Astrocyte (in vitro differentiated cells and primary cell): Measurements from ENCODE around the gene CDK14. TPM values are rescaled to one million over a fixed set of nuclear protein-coding genes. Genes with fewer than 3 reads are reported as not detected.
A peak's percentile ranks its signal among the peaks of the same experiment; 100 is the strongest.

Experiments
- DNase-seq: peaks from one replicate; pipeline ENCODE4 v3.0.0-alpha.2; 2010; ENCODE audit warnings: low read depth
- FAIRE-seq: peaks from 2 replicates; lab custom pipeline; 2011; peaks lifted over from hg19 to GRCh38; lab: Jason Lieb, UNC
- H2AFZ ChIP-seq: 2 replicates; pipeline ENCODE4 v1.6.0; 2012; ENCODE audit warnings: low read depth, low read length, inconsistent platforms
- H3K27ac ChIP-seq: 2 replicates; pipeline ENCODE4 v1.5.1; 2011; ENCODE audit warnings: low read depth, low read length, inconsistent platforms
- H3K27me3 ChIP-seq: 2 replicates; pipeline ENCODE4 v1.6.0; 2011; ENCODE audit warnings: low read length, inconsistent platforms; ENCODE audit not compliant: insufficient read depth
- H3K36me3 ChIP-seq: 2 replicates; pipeline ENCODE4 v1.5.1; 2011; ENCODE audit warnings: low read length, inconsistent platforms; ENCODE audit not compliant: insufficient read depth
- H3K4me1 ChIP-seq: 2 replicates; pipeline ENCODE4 v1.5.1; 2011; ENCODE audit warnings: low read length, inconsistent platforms; ENCODE audit not compliant: insufficient read depth
- H3K4me2 ChIP-seq: 2 replicates; pipeline ENCODE4 v1.6.0; 2012; ENCODE audit warnings: low read length, inconsistent platforms
- H3K4me3 ChIP-seq: 2 replicates; pipeline ENCODE4 v1.5.1; 2011; ENCODE audit warnings: low read depth, mild to moderate bottlenecking, low read length, inconsistent platforms; ENCODE audit not compliant: insufficient read depth
- H3K79me2 ChIP-seq: 2 replicates; pipeline ENCODE4 v1.6.0; 2012; ENCODE audit warnings: mild to moderate bottlenecking, low read length, inconsistent platforms; ENCODE audit not compliant: insufficient read depth
- H3K9ac ChIP-seq: 2 replicates; pipeline ENCODE4 v1.6.0; 2012; ENCODE audit warnings: mild to moderate bottlenecking, low read length, inconsistent platforms
- H3K9me3 ChIP-seq: 2 replicates; pipeline ENCODE4 v1.5.1; 2012; ENCODE audit warnings: low read depth, mild to moderate bottlenecking, low read length, inconsistent platforms; ENCODE audit not compliant: insufficient read depth
- H4K20me1 ChIP-seq: 2 replicates; pipeline ENCODE4 v1.6.0; 2012; ENCODE audit warnings: low read length, inconsistent platforms; ENCODE audit not compliant: insufficient read depth
- H3K27ac Mint-ChIP-seq: one replicate; pipeline ENCODE4 v1.8.0; 2021; ENCODE audit warnings: mild to moderate bottlenecking, mixed read lengths; ENCODE audit not compliant: unreplicated experiment
- H3K27me3 Mint-ChIP-seq: one replicate; pipeline ENCODE4 v1.8.0; 2021; ENCODE audit warnings: low read depth, mixed read lengths; ENCODE audit not compliant: unreplicated experiment
- H3K36me3 Mint-ChIP-seq: one replicate; pipeline ENCODE4 v1.8.0; 2021; ENCODE audit warnings: low read depth, mixed read lengths; ENCODE audit not compliant: unreplicated experiment
- H3K4me1 Mint-ChIP-seq: one replicate; pipeline ENCODE4 v1.8.0; 2021; ENCODE audit warnings: low read depth, mixed read lengths; ENCODE audit not compliant: unreplicated experiment
- H3K4me3 Mint-ChIP-seq: one replicate; pipeline ENCODE4 v1.8.0; 2021; ENCODE audit warnings: mild to moderate bottlenecking, moderate library complexity, mixed read lengths; ENCODE audit not compliant: unreplicated experiment
- H3K9me3 Mint-ChIP-seq: one replicate; pipeline ENCODE4 v1.8.0; 2021; ENCODE audit warnings: mild to moderate bottlenecking, mixed read lengths; ENCODE audit not compliant: unreplicated experiment
- CTCF ChIP-seq: IDR thresholded peaks from 2 replicates; pipeline ENCODE4 v1.5.1; 2011; ENCODE audit warnings: low read depth, mild to moderate bottlenecking, inconsistent platforms, low read length, moderate library complexity; ENCODE audit not compliant: insufficient read depth
- EZH2 ChIP-seq: IDR thresholded peaks from 2 replicates; pipeline ENCODE4 v1.6.1; 2012; ENCODE audit warnings: mild to moderate bottlenecking, low read length, inconsistent platforms; ENCODE audit not compliant: insufficient read depth
- total RNA-seq: library from RNA; stranded (reverse); gene quantifications from 2 replicates; pipeline ENCODE4 v1.2.1, GENCODE V29; 2021

Gene CDK14
- total RNA-seq, 1 donor from 2014 or later: 30.2 TPM

GRCh38 chr7:90777465-90777864 is 181.3 kb downstream of the CDK14 start:
- no peak overlapping the region for H3K4me3 ChIP-seq
- no peaks in the 10 kb centered on the region for H3K27me3 ChIP-seq
- Mint-ChIP-seq H3K9me3 (no peaks in the 10 kb centered on the region), H3K36me3 (peaks cover under 1% of the 10 kb centered on the region), H3K4me3 (no peak overlapping the region), H3K27ac (no peak overlapping the region), H3K27me3 (no peaks in the 10 kb centered on the region), H3K4me1 (no peaks in the 10 kb centered on the region)
- H3K4me2 ChIP-seq: no peak overlapping the region
- no peaks in the 10 kb centered on the region for H3K36me3 ChIP-seq
- no peak overlapping the region for H3K9ac ChIP-seq
- H4K20me1 ChIP-seq: peaks cover 11% of the 10 kb centered on the region
- no peak overlapping the region for H3K27ac ChIP-seq
- no peaks in the 10 kb centered on the region for H3K4me1 ChIP-seq
- FAIRE-seq: no peak
- TF ChIP-seq CTCF (no peak), EZH2 (no peak)
- H3K79me2 ChIP-seq: peaks cover 3% of the 10 kb centered on the region
- H2AFZ ChIP-seq: no peak overlapping the region
- no peak for DNase-seq
- no peaks in the 10 kb centered on the region for H3K9me3 ChIP-seq

GRCh38 chr7:90777886-90778285 is 181.8 kb downstream of the CDK14 start:
- no peaks in the 10 kb centered on the region for H3K9me3 ChIP-seq
- Mint-ChIP-seq H3K4me3 (no peak overlapping the region), H3K36me3 (no peaks in the 10 kb centered on the region), H3K4me1 (no peaks in the 10 kb centered on the region), H3K9me3 (no peaks in the 10 kb centered on the region), H3K27ac (no peak overlapping the region), H3K27me3 (no peaks in the 10 kb centered on the region)
- H3K4me2 ChIP-seq: no peak overlapping the region
- H3K4me3 ChIP-seq: no peak overlapping the region
- no peak for TF ChIP-seq CTCF
- no peak for TF ChIP-seq EZH2
- H3K79me2 ChIP-seq: peaks cover 3% of the 10 kb centered on the region
- FAIRE-seq (no peak), DNase-seq (no peak)
- H3K27ac ChIP-seq: no peak overlapping the region
- no peaks in the 10 kb centered on the region for H3K27me3 ChIP-seq
- H2AFZ ChIP-seq: no peak overlapping the region
- H3K9ac ChIP-seq: no peak overlapping the region
- H4K20me1 ChIP-seq: peaks cover 11% of the 10 kb centered on the region
- H3K4me1 ChIP-seq: no peaks in the 10 kb centered on the region
- no peaks in the 10 kb centered on the region for H3K36me3 ChIP-seq

- H3K36me3 Mint-ChIP-seq: peaks cover 7% of the 10 kb centered on the region
- no peaks in the 10 kb centered on the region for H4K20me1 ChIP-seq
- H3K79me2 ChIP-seq: peaks cover 2% of the 10 kb centered on the region
- no peak overlapping the region for H2AFZ ChIP-seq
- no peak overlapping the region for H3K27ac Mint-ChIP-seq
- TF ChIP-seq CTCF: no peak
- TF ChIP-seq EZH2: no peak
- H3K4me1 ChIP-seq: no peaks in the 10 kb centered on the region
- H3K4me3 Mint-ChIP-seq: no peak overlapping the region
- peak; percentile 35 for DNase-seq
- FAIRE-seq: no peak
- no peaks in the 10 kb centered on the region for H3K36me3 ChIP-seq
- no peaks in the 10 kb centered on the region for H3K9me3 ChIP-seq
- no peak overlapping the region for H3K4me3 ChIP-seq
- no peak overlapping the region for H3K9ac ChIP-seq
- peaks cover 5% of the 10 kb centered on the region for H3K9me3 Mint-ChIP-seq
- no peaks in the 10 kb centered on the region for H3K27me3 ChIP-seq
- no peak overlapping the region for H3K27ac ChIP-seq
- no peak overlapping the region for H3K4me2 ChIP-seq
- no peaks in the 10 kb centered on the region for H3K27me3 Mint-ChIP-seq
- peaks cover 4% of the 10 kb centered on the region for H3K4me1 Mint-ChIP-seq
Measured at GRCh38 chr7:90788052-90788451, 191.9 kb downstream of the CDK14 start.
